Lower leg skin (tissue), 3 donors: Measurements from ENCODE around the gene CAPS.

ENCODE experiments used
- POLR2A ChIP-seq, 2 donors: fragments of 450-650 bp; IDR thresholded peaks; one replicate each; pipeline ENCODE4 v1.6.1; 2016 to 2017; ENCODE audit warnings: antibody characterized with exemption in 2 of 2, mild to moderate bottlenecking in 1 of 2, moderate library complexity in 1 of 2
- TF ChIP-seq, protein P1 (sequence below), 3 donors: fragments of 450-650 bp; IDR thresholded peaks; one replicate each; pipeline ENCODE4 v1.5.1; 2016; ENCODE audit warnings: antibody characterized with exemption in 3 of 3, mild to moderate bottlenecking in 3 of 3, moderate library complexity in 2 of 3

DNA sequence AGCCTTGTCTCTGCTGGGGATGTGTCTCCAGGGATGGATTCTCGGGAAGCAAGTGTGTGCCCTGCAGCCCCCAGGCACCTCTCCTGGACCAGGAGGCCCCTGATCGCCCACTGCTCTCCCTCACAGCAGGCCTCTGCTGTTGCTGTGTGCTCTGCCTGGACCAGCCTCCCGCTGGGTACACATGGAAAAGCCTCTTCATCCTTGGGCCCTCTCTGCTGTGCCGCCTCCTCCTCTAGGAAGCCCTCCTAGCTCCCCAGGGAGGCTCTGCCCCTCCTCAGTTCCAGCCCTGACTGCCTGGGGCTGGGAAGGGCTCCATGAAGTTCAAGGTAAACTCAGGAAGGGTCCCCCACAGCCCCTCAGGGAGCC lies 22.5 kb upstream of the CAPS start:
- TF ChIP-seq, protein P1, sequence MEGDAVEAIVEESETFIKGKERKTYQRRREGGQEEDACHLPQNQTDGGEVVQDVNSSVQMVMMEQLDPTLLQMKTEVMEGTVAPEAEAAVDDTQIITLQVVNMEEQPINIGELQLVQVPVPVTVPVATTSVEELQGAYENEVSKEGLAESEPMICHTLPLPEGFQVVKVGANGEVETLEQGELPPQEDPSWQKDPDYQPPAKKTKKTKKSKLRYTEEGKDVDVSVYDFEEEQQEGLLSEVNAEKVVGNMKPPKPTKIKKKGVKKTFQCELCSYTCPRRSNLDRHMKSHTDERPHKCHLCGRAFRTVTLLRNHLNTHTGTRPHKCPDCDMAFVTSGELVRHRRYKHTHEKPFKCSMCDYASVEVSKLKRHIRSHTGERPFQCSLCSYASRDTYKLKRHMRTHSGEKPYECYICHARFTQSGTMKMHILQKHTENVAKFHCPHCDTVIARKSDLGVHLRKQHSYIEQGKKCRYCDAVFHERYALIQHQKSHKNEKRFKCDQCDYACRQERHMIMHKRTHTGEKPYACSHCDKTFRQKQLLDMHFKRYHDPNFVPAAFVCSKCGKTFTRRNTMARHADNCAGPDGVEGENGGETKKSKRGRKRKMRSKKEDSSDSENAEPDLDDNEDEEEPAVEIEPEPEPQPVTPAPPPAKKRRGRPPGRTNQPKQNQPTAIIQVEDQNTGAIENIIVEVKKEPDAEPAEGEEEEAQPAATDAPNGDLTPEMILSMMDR (IDR thresholded peaks at IDR 0.05): no peak
- no peak for TF ChIP-seq POLR2A (IDR thresholded peaks at IDR 0.05)
